ENCODE results near the gene PRKCE.

DNA sequence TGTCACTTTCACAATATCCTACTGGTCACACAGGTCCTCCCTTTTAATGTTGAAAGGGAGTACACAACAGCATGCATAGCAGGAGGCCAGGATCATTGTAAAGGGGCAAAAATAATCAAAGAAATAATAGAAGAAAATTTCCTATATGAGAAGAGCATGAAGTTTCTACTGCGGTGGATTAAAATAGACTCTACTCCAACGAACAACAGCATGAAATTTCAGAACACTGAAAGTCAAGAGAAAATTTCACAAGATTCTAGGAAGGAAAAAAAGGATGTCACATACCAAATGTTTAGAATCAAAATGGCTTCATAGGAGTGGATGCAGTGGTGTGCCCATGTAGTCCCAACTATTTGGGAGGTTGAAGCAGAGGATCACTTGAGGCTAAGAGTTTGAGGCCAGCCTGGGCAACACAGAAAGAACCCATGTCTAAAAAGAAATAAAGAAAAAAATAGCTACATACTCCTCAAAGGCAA is 573.7 kb downstream of the PRKCE start:
- TF ChIP-seq YY1 (IDR thresholded peaks at IDR 0.05; ENCODE audit: low read depth, low read length) (no peak), ZNF274 (IDR thresholded peaks at IDR 0.05; ENCODE audit: borderline replicate concordance, extremely low read depth, low read length) (no peak), EZH2 (IDR thresholded peaks at IDR 0.05; ENCODE audit: low read depth, low read length, severe bottlenecking) (no peak), TAF1 (IDR thresholded peaks at IDR 0.05; ENCODE audit: low read depth, low read length) (no peak), CBX5 (IDR thresholded peaks at IDR 0.05; ENCODE audit: low read depth, low read length) (no peak), POLR2A (IDR thresholded peaks at IDR 0.05; ENCODE audit: control extremely low read depth in 1 of 2, low read depth in 2 of 2, low read length in 2 of 2) (no peak), RAD21 (IDR thresholded peaks at IDR 0.05 in 1 of 2, conservative IDR thresholded peaks at IDR 0.05 in 1 of 2; ENCODE audit: low read depth in 2 of 2, low read length in 2 of 2) (no peak), GABPA (IDR thresholded peaks at IDR 0.05; ENCODE audit: borderline replicate concordance, insufficient read depth, low read length) (no peak), POLR2AphosphoS5 (IDR thresholded peaks at IDR 0.05; ENCODE audit: low read depth, low read length) (no peak), EGR1 (IDR thresholded peaks at IDR 0.05; ENCODE audit: borderline replicate concordance, low read depth, low read length) (no peak), CBX8 (IDR thresholded peaks at IDR 0.05; ENCODE audit: borderline replicate concordance, low read depth, low read length) (no peak), CREB1 (IDR thresholded peaks at IDR 0.05) (no peak)
- TF ChIP-seq, protein P1, sequence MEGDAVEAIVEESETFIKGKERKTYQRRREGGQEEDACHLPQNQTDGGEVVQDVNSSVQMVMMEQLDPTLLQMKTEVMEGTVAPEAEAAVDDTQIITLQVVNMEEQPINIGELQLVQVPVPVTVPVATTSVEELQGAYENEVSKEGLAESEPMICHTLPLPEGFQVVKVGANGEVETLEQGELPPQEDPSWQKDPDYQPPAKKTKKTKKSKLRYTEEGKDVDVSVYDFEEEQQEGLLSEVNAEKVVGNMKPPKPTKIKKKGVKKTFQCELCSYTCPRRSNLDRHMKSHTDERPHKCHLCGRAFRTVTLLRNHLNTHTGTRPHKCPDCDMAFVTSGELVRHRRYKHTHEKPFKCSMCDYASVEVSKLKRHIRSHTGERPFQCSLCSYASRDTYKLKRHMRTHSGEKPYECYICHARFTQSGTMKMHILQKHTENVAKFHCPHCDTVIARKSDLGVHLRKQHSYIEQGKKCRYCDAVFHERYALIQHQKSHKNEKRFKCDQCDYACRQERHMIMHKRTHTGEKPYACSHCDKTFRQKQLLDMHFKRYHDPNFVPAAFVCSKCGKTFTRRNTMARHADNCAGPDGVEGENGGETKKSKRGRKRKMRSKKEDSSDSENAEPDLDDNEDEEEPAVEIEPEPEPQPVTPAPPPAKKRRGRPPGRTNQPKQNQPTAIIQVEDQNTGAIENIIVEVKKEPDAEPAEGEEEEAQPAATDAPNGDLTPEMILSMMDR (IDR thresholded peaks at IDR 0.05; ENCODE audit: control extremely low read depth in 1 of 3, insufficient read depth in 1 of 3, low read depth in 1 of 3, low read length in 3 of 3), result no peak
